Esophagus squamous epithelium (tissue), 4 donors: ENCODE measurements around the gene CDH13.

Source experiments
- POLR2A ChIP-seq, 4 donors: fragments of 450-650 bp; IDR thresholded peaks; one replicate each; pipeline ENCODE4 v1.6.1; 2017; ENCODE audit warnings: antibody characterized with exemption in 4 of 4, mild to moderate bottlenecking in 4 of 4, moderate library complexity in 3 of 4
- TF ChIP-seq, protein P1 (sequence below), 6 experiments: fragments of 450-650 bp in 4 of 6; fragments of 200-600 bp in 2 of 6; sonication (generic) in 2 of 6; IDR thresholded peaks; one replicate each; pipeline ENCODE4 v1.5.1; 2016 to 2019; ENCODE audit warnings: antibody characterized with exemption in 6 of 6, mild to moderate bottlenecking in 4 of 6, moderate library complexity in 4 of 6

DNA sequence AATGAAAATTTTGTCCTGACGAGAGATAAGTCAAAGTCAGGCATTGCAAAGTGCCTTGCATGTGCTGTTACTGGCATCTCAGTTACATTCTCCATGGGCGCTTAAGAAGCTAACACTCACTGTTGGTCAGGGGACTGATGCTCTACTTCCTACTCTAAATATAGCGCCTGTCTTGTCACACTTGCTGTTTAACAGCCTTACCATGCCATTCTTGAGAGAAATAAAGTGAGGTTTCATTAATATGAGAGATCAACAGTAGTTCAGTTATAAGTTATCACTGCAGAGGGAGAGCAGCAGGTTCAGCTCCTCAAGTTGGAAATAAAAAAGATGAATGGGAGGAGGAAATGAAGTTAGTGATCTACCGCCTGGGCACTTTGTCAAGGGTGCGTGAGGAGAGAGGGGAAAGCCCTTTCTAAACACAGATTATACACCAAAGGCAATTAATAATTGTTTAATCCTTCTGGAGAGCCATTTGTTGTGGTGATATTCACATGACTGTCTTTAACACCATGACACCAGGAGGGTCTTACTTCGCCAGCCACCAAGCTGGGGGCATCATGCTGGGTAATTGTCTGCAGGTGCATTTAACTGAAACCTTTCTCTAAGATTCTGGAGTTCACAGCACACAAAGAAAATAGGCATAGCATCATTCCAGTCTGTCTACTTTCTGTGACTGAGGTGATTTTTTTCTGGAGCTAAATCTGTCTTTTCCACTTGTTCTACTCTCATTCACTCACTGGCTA lies 612.4 kb downstream of the CDH13 start:
- TF ChIP-seq, protein P1, sequence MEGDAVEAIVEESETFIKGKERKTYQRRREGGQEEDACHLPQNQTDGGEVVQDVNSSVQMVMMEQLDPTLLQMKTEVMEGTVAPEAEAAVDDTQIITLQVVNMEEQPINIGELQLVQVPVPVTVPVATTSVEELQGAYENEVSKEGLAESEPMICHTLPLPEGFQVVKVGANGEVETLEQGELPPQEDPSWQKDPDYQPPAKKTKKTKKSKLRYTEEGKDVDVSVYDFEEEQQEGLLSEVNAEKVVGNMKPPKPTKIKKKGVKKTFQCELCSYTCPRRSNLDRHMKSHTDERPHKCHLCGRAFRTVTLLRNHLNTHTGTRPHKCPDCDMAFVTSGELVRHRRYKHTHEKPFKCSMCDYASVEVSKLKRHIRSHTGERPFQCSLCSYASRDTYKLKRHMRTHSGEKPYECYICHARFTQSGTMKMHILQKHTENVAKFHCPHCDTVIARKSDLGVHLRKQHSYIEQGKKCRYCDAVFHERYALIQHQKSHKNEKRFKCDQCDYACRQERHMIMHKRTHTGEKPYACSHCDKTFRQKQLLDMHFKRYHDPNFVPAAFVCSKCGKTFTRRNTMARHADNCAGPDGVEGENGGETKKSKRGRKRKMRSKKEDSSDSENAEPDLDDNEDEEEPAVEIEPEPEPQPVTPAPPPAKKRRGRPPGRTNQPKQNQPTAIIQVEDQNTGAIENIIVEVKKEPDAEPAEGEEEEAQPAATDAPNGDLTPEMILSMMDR (IDR thresholded peaks at IDR 0.05) = no peak
- TF ChIP-seq POLR2A (IDR thresholded peaks at IDR 0.05) = no peak
